Measurements from ENCODE around the gene KMT2D.
"Not testable (repeated sequence)": the region's sequence is repeated elsewhere in the genome, so short reads cannot be mapped to it uniquely, and the experiment has no call there.

Gene KMT2D

DNA sequence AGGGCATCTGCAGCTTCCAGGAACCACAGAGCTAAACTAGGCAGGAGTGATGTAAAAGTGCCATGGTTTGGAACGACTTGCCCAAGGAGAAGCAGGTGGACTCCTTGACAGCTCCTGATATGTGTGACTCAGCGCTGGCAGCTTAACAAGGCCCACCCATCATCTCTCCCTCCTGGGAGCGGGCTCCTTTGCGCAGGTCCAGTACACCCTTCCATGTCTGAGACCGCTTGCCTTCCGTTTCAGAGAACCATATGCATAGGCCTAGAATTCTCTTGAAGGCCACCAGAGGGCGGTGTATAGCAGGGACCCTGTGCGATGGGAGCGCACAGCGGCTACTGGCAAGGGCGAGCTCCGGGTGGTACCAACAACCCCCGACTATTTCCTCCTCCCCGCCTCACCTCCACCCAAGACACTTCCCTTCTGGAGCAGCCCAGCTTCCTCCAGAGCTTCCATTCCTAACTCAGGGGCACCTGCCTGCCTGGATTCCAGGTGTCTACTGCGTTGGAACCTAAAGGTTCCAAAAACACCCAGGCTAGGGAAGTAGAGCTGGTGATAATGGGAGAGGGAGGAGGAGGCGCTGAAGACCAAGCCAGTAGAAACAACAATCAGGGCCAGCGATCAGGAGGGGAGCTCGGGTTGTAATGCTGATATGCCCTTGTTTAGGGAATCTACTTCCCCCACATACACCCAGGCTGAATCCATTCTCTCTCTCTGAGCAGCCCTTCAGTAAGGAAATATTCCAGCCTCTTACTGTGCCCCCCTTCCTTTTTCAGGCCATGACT, 27.7 kb upstream of the KMT2D start:
- DNase-seq (ENCODE audit: low read depth in 2 of 2) = peak; percentile 58 to 60

- DNase-seq (ENCODE audit: low read depth in 2 of 2) = no peak
Observed at GRCh38 chr12:49086116-49086515, 25.5 kb upstream of the KMT2D start.

GRCh38 chr12:49084438-49084837, 23.8 kb upstream of the KMT2D start:
- DNase-seq (ENCODE audit: low read depth in 2 of 2) = no peak

DNA sequence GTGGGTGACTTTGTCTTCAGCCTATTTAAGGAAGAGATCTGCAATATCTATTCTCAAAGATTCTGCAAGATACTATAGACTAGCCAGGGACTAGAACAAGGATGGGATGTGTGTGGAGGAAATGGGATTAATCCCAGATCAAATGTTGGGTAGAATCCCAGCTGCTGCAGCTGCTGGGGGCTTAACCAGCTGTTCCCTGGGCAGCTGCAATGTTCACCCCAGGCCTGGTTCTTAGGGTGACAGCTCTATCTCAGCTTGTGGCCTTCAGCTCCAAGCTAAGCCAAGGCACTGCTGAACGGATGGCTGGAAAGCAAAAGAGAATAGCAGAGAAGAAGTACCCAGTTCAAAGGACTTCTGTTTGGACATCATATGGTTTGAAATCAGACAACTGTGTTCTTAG, 19.2 kb upstream of the KMT2D start:
- no peak for DNase-seq (ENCODE audit: low read depth in 2 of 2)

GRCh38 chr12:49070971-49071370, 10.4 kb upstream of the KMT2D start:
- DNase-seq (ENCODE audit: low read depth in 2 of 2) = no peak

- DNase-seq (ENCODE audit: low read depth in 2 of 2) = peak; percentile 99
Observed at GRCh38 chr12:49069507-49070346, 9.1 kb upstream of the KMT2D start, which contains the start of gene RHEBL1. RHEBL1 (minus strand) TSS chr12:49069979; CDS start chr12:49069785, 194 bp downstream.

- DNase-seq (ENCODE audit: low read depth in 2 of 2) = no peak
Observed at GRCh38 chr12:49068879-49069506, 8.4 kb upstream of the KMT2D start.

GRCh38 chr12:49066120-49066519, 5.5 kb upstream of the KMT2D start:
- DNase-seq (ENCODE audit: low read depth in 2 of 2) = no peak

DNA sequence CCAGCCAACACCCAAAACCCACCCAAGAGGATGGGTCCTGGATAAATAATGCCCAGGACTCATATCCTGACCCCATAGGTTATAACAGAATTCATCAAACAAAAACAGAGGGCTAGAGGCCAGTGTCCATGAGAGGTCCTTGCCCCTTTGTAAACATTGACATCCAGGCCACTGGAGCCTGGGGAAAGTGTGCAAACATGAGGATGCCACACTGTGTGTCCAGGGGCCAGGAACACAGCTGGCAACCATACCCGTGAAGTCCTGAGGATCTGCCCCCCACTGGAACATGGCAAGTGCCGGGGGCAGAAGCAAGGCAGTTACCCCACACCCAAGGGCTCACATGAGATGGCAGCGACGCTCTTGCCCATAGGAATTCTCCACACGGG, 4.2 kb upstream of the KMT2D start:
- no peak for DNase-seq (ENCODE audit: low read depth in 2 of 2)

- DNase-seq (ENCODE audit: low read depth in 2 of 2) = not testable (repeated sequence)
Observed at GRCh38 chr12:49061916-49062315, 1.3 kb upstream of the KMT2D start.

DNA sequence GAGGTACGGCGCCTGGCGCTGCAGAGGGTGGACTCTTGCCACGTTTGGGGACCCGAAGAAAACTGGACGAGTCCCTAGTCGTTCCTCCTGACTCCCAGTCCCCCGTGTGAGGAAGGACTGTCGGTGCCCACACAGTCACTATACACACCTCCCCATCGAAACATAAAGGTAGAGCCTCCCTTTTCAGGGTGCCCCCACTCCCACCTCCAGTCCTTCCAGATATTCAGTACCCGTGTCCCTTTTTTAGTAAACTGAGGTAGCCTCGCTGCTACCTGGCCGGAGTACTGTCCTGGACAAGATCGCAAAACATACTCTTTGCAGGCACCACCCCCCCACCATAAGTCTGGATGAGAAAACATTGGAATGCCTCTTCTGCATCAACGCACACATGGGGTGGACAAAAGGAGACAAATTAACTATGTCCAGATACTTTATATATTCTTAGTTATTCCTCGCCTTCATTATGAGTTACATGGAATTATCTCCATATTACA, 610 bp upstream of the KMT2D start:
- no peak for DNase-seq (ENCODE audit: low read depth in 2 of 2)

DNA sequence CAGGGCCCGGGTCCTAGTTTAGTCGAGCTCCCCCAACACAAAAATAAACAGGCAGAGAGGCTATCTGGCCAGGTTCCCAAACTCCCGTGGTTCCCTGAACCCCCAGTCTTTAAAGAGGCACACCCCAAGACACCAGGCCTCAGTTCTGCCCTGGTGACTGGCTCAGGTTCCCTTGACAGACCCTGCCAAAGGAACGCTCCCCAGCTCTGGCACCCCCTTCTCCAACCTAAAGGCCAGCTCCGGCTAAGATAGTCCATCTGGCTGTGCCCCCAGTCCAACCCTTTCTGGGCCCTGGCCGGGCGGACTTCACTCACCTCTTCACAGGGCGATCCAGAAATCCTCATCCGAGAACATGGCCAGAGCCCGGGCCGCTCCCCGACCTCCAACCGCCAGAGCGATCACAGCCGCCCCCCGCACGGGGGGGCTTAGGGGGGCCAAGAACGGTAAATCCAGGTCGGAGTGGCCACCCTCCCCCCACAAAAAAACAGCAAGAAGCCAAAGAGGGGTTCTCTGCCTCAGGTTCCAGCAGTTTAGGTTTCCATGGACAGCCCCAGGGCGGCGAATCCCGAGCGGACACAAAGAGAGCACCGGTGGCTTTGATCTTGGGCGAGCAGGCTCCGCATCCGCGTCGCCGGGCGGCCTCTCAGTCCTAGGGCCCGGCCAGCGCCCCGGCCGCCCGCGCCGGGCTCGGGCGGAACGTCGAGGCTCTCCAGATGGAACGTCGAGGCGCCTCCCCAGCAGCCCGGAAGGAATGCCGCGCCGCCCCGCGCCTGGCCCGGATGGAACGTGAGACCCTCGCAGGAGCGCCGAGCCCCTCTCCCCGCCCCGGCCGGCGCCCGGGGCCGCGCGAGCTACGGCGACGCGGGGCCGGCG, 1.1 kb downstream of the KMT2D start:
- DNase-seq (ENCODE audit: low read depth in 2 of 2) = no peak

- no peak for DNase-seq (ENCODE audit: low read depth in 2 of 2)
Observed at GRCh38 chr12:49059045-49059298, 1.6 kb downstream of the KMT2D start.

DNA sequence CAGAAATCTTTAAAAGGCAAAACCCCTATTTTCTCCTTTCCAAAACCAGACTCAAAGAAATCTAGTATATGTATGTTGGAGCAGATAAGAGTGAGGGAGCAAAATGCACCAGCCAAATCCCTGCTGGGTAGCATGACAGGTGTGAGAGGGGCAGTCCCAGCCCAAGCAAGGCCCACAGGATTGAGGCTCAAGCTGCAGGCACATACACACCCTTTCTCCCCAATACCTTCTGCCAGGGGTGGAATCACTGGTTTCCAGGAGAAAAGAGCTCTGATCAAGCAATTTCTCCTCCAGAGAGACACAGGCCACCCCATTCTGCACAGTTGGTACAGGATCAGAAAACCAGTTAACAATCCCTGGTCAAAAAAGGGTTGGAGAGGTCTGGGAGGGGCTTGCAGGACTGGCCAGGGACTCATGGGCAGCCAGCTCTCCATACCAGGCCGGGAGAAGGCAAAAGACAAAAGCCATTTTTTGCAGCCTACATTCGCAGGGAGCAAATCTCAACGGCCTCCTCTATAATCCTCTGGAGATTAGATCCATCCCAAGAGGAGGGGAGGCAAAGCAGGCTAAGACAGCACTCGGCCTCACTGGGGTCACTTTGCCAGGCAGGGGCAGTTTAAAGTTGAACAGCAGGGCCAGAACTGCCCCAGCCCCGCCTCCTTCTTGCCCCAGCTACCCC, 2.1 kb downstream of the KMT2D start:
- no peak for DNase-seq (ENCODE audit: low read depth in 2 of 2)

DNA sequence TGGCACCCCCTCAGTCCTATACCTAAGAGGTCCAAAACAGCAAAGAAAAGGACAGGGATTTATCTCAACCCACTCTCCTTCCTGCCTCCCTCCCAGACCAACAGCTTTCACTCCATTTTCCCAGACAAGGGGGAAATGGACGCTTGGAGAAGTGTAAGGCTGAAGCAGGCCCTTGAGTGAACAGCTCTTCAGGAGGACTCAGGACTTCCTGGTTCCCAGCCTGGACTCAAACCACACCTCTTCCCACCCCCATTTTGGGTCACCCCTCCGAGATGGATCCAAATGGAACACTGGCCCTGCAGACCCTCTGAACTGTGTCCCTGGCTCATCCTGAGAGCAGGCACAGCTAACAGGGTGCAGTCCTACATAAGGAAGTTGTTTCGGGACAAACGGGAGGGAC, 2.7 kb downstream of the KMT2D start:
- DNase-seq (ENCODE audit: low read depth in 2 of 2) = no peak

GRCh38 chr12:49055978-49056754, 4.4 kb downstream of the KMT2D start:
- DNase-seq (ENCODE audit: low read depth in 2 of 2) = peak in 1 of 2 donors; percentile 19

- no peak for DNase-seq (ENCODE audit: low read depth in 2 of 2)
Observed at GRCh38 chr12:49055092-49055491, 5.5 kb downstream of the KMT2D start.

DNA sequence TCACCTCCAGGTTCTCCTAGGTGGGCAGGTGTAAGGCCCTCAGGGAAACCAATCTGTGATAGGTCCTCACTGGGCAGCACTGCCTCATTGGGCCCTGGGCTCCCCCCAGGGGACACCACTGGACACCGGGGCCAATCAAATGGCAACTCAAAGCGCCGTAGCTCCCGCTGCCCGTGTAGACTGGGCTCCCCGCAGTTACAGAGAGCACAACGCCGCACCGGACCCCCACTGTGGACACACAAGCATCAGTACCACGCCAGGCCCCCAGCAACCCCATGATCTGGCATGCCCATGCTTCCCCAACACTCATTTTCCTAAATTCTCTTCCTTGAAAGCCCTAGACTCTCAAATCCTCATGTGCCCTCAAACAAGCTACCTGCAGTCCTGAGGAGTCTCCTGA, 6.1 kb downstream of the KMT2D start:
- DNase-seq (ENCODE audit: low read depth in 2 of 2) = no peak

DNA sequence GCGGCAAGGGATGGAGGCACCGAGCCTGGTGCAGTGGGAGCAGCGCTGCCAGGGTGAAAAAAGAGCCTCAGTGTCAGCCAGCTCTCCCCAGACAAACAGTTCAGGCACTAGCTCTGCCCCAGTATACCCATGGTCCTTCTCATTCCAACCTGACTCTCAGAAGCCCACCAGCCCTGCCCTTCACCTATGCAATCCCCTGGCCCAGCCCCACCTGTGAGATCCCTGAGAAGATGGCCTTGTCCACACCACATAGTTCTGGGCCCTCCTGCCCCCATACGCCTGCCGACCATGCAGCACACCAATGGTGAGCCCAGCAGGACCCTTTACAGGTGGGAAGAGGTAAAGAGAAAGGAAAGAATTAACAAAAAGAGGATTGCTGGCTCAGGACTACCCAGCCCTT, 6.5 kb downstream of the KMT2D start:
- no peak for DNase-seq (ENCODE audit: low read depth in 2 of 2)
